HL-60 (cell line): ENCODE measurements around the gene UGCG.

Source experiments
- CTCF ChIP-seq: IDR thresholded peaks from one replicate; pipeline ENCODE4 v1.5.1; 2011; ENCODE audit warnings: low read length, control low read depth, inconsistent platforms; ENCODE audit not compliant: insufficient read depth
- POLR2AphosphoS5 ChIP-seq: IDR thresholded peaks from 2 replicates; pipeline ENCODE4 v1.6.1; 2012; ENCODE audit warnings: low read depth
- REST ChIP-seq: IDR thresholded peaks from 2 replicates; pipeline ENCODE4 v1.6.1; 2012; ENCODE audit warnings: low read depth; ENCODE audit not compliant: insufficient replicate concordance

- no peak for TF ChIP-seq CTCF
- no peak for TF ChIP-seq POLR2AphosphoS5
- TF ChIP-seq REST, result no peak
Observed at GRCh38 chr9:111962021-111962420, 65.4 kb downstream of the UGCG start.
